H1 (cell line): ENCODE data around the gene CUBN. TPM values are rescaled to one million over a fixed set of nuclear protein-coding genes. Genes with fewer than 3 reads are reported as not detected.

Experiments used
- CTCF ChIA-PET: fragments of 300-600 bp; sonication (Branson Sonifier 250); formaldehyde crosslinking; loops from one replicate; lab custom pipeline; 2021; ENCODE audit not compliant: partially characterized antibody; lab: Charles Lee
- POLR2A ChIA-PET: fragments of 300-600 bp; sonication (Branson Sonifier 250); formaldehyde crosslinking; loops from one replicate; lab custom pipeline; 2021; ENCODE audit warnings: inconsistent platforms; ENCODE audit not compliant: partially characterized antibody; lab: Charles Lee
- DNase-seq, 2 experiments: peaks; one replicate each; pipeline versions ENCODE4 v3.0.0 to v3.0.0-alpha.2; 2010 to 2022; ENCODE audit warnings: low spot score in 2 of 2, low read depth in 1 of 2, mixed read lengths in 1 of 2
- FAIRE-seq: peaks from 2 replicates; lab custom pipeline; 2011; peaks lifted over from hg19 to GRCh38; lab: Jason Lieb, UNC
- H2AFZ ChIP-seq: 2 replicates; pipeline ENCODE4 v1.8.1; 2012; ENCODE audit warnings: low read length, inconsistent platforms
- H2AK5ac ChIP-seq: 2 replicates; pipeline ENCODE4 v1.6.1; 2013; ENCODE audit warnings: low read depth, low read length
- H2BK120ac ChIP-seq: replicated peaks from 2 replicates; pipeline ENCODE3; 2013; ENCODE audit warnings: low read depth, low read length, inconsistent platforms
- H2BK12ac ChIP-seq: 2 replicates; pipeline ENCODE4 v1.6.1; 2013; ENCODE audit warnings: low read depth, low read length
- H2BK15ac ChIP-seq: 2 replicates; pipeline ENCODE4 v1.6.1; 2013; ENCODE audit warnings: low read length
- H2BK20ac ChIP-seq: 2 replicates; pipeline ENCODE4 v1.6.1; 2013; ENCODE audit warnings: low read length
- H2BK5ac ChIP-seq: 2 replicates; pipeline ENCODE4 v1.6.1; 2013; ENCODE audit warnings: low read depth, low read length
- H3K14ac ChIP-seq: 2 replicates; pipeline ENCODE4 v1.6.1; 2013; ENCODE audit warnings: inconsistent platforms; ENCODE audit not compliant: insufficient read length
- H3K18ac ChIP-seq: 2 replicates; pipeline ENCODE4 v1.6.1; 2013; ENCODE audit warnings: low read length; ENCODE audit errors: extremely low read depth
- H3K23ac ChIP-seq: 2 replicates; pipeline ENCODE4 v1.6.1; 2013; ENCODE audit warnings: inconsistent platforms; ENCODE audit not compliant: insufficient read length
- H3K23me2 ChIP-seq: 2 replicates; pipeline ENCODE4 v1.6.1; 2013; ENCODE audit warnings: low read depth, low read length
- H3K27ac ChIP-seq: 2 replicates; pipeline ENCODE4 v1.6.1; 2011; ENCODE audit warnings: low read depth, low read length, inconsistent platforms
- H3K27me3 ChIP-seq, 4 experiments: replicated peaks in 1 of 4; 1 replicate in 1 of 4; 2 replicates in 3 of 4; pipeline versions ENCODE4 v1.6.1 to v1.8.1; 2011 to 2013; ENCODE audit warnings: low read length in 3 of 4, mild to moderate bottlenecking in 3 of 4, inconsistent platforms in 2 of 4, mixed read lengths in 2 of 4, moderate library complexity in 1 of 4; ENCODE audit not compliant: control insufficient read depth in 3 of 4, insufficient read depth in 3 of 4; ENCODE audit errors: extremely low read depth in 1 of 4
- H3K36me3 ChIP-seq, 4 experiments: 2 replicates each; pipeline versions ENCODE4 v1.6.1 to v1.8.1; 2011 to 2013; ENCODE audit warnings: mild to moderate bottlenecking in 4 of 4, low read length in 3 of 4, moderate library complexity in 2 of 4, control low read depth in 1 of 4, inconsistent platforms in 1 of 4; ENCODE audit not compliant: insufficient read depth in 4 of 4, control insufficient read depth in 2 of 4
- H3K4ac ChIP-seq: replicated peaks from 2 replicates; pipeline ENCODE3; 2013; ENCODE audit warnings: low read length, low read depth, mixed read lengths, inconsistent platforms; ENCODE audit not compliant: insufficient read length
- H3K4me1 ChIP-seq, 4 experiments: replicated peaks in 1 of 4; 1 replicate in 1 of 4; 2 replicates in 3 of 4; pipeline versions ENCODE4 v1.6.1 to v1.8.1; 2011 to 2013; ENCODE audit warnings: low read length in 3 of 4, inconsistent platforms in 2 of 4, mixed read lengths in 1 of 4; ENCODE audit not compliant: insufficient read depth in 4 of 4, control insufficient read depth in 3 of 4
- H3K4me2 ChIP-seq, 2 experiments: 2 replicates each; pipeline versions ENCODE4 v1.6.1 to v1.8.1; 2011 to 2013; ENCODE audit warnings: low read depth in 2 of 2, low read length in 2 of 2, control low read depth in 1 of 2, inconsistent platforms in 1 of 2, mild to moderate bottlenecking in 1 of 2; ENCODE audit not compliant: insufficient read depth in 1 of 2
- H3K4me3 ChIP-seq, 4 experiments: fragments of 200-600, 300-600 bp in 1 of 4; sonication (generic), shearing (Covaris generic), sonication (Bioruptor Twin) in 1 of 4; 2 replicates each; pipeline versions ENCODE4 v1.5.1 to v1.8.1; 2011 to 2016; ENCODE audit warnings: low read length in 4 of 4, low read depth in 3 of 4, control low read depth in 2 of 4, inconsistent platforms in 2 of 4, mild to moderate bottlenecking in 2 of 4, mixed read lengths in 1 of 4, moderate library complexity in 1 of 4; ENCODE audit not compliant: insufficient read depth in 2 of 4; ENCODE audit errors: extremely low read depth in 1 of 4
- H3K56ac ChIP-seq: replicated peaks from 2 replicates; pipeline ENCODE3; 2013; ENCODE audit warnings: low read depth, mild to moderate bottlenecking, mixed read lengths, low read length, inconsistent platforms; ENCODE audit not compliant: insufficient read length
- H3K79me1 ChIP-seq: 2 replicates; pipeline ENCODE4 v1.6.1; 2013; ENCODE audit warnings: low read depth, low read length, control low read depth
- H3K79me2 ChIP-seq, 2 experiments: 2 replicates each; pipeline versions ENCODE4 v1.6.1 to v1.8.1; 2012 to 2013; ENCODE audit warnings: low read length in 2 of 2, mild to moderate bottlenecking in 2 of 2, inconsistent platforms in 1 of 2; ENCODE audit not compliant: insufficient read depth in 2 of 2, control insufficient read depth in 1 of 2
- H3K9ac ChIP-seq, 4 experiments: replicated peaks in 1 of 4; 1 replicate in 1 of 4; 2 replicates in 3 of 4; pipeline versions ENCODE4 v1.6.1 to v1.8.1; 2011 to 2013; ENCODE audit warnings: low read depth in 3 of 4, low read length in 3 of 4, control low read depth in 2 of 4, mild to moderate bottlenecking in 2 of 4, moderate library complexity in 2 of 4, inconsistent platforms in 1 of 4; ENCODE audit errors: extremely low read depth in 1 of 4
- H3K9me3 ChIP-seq, 2 experiments: 2 replicates each; pipeline versions ENCODE4 v1.6.1 to v1.8.1; 2012 to 2013; ENCODE audit warnings: mild to moderate bottlenecking in 2 of 2, moderate library complexity in 2 of 2, control low read depth in 1 of 2, inconsistent platforms in 1 of 2, low read depth in 1 of 2, low read length in 1 of 2, mixed read lengths in 1 of 2; ENCODE audit not compliant: insufficient read depth in 2 of 2
- H4K20me1 ChIP-seq, 2 experiments: replicated peaks in 1 of 2; 2 replicates each; pipeline versions ENCODE3 to v1.8.1; 2011 to 2013; ENCODE audit warnings: inconsistent platforms in 2 of 2, low read length in 2 of 2, mild to moderate bottlenecking in 1 of 2; ENCODE audit not compliant: insufficient read depth in 2 of 2, control insufficient read depth in 1 of 2
- H4K5ac ChIP-seq: 2 replicates; pipeline ENCODE4 v1.6.1; 2013; ENCODE audit warnings: low read length, low read depth, mixed read lengths, inconsistent platforms; ENCODE audit not compliant: insufficient read length
- H4K8ac ChIP-seq: 2 replicates; pipeline ENCODE4 v1.8.0; 2013; ENCODE audit warnings: mild to moderate bottlenecking, moderate library complexity, low read length, inconsistent platforms; ENCODE audit not compliant: insufficient read depth; ENCODE audit errors: extremely low read depth
- H4K91ac ChIP-seq: replicated peaks from 2 replicates; pipeline ENCODE3; 2013; ENCODE audit warnings: low read length, mixed read lengths, inconsistent platforms; ENCODE audit not compliant: insufficient read length
- ASH2L ChIP-seq: fragments of 200-600, 300-600 bp; sonication (generic); IDR thresholded peaks from one replicate; pipeline ENCODE4 v1.7.1; 2017; ENCODE audit warnings: low read length
- CREB1 ChIP-seq: IDR thresholded peaks from 2 replicates; pipeline ENCODE4 v1.6.1; 2012; ENCODE audit warnings: inconsistent platforms
- EZH2 ChIP-seq: fragments of 200-600 bp; sonication (generic); IDR thresholded peaks from 2 replicates; pipeline ENCODE4 v1.7.1; 2012; ENCODE audit warnings: low read depth, mild to moderate bottlenecking, moderate library complexity, low read length, inconsistent platforms; ENCODE audit not compliant: severe bottlenecking
- FOSL1 ChIP-seq: IDR thresholded peaks from 2 replicates; pipeline ENCODE4 v1.6.1; 2011; ENCODE audit warnings: mild to moderate bottlenecking, low read depth, low read length, moderate library complexity; ENCODE audit not compliant: insufficient read depth
- GABPA ChIP-seq: IDR thresholded peaks from 2 replicates; pipeline ENCODE4 v1.6.1; 2011; ENCODE audit warnings: mild to moderate bottlenecking, low read length, moderate library complexity, borderline replicate concordance; ENCODE audit not compliant: insufficient read depth
- GTF2F1 ChIP-seq: IDR thresholded peaks from 2 replicates; pipeline ENCODE4 v1.6.1; 2012; ENCODE audit warnings: low read depth, low read length, improper control_type of control experiment, borderline replicate concordance
- KDM5A ChIP-seq: fragments of 200-600 bp; IDR thresholded peaks from 2 replicates; pipeline ENCODE4 v1.7.1; 2012; ENCODE audit warnings: mild to moderate bottlenecking, low read length, inconsistent platforms, mixed read lengths
- POU5F1 ChIP-seq: IDR thresholded peaks from 2 replicates; pipeline ENCODE4 v1.6.1; 2011; ENCODE audit warnings: low read depth, mild to moderate bottlenecking, low read length, moderate library complexity
- RXRA ChIP-seq: IDR thresholded peaks from 2 replicates; pipeline ENCODE4 v1.6.1; 2011; ENCODE audit warnings: low read depth, mild to moderate bottlenecking, low read length, moderate library complexity; ENCODE audit not compliant: insufficient read depth
- SP1 ChIP-seq: IDR thresholded peaks from 2 replicates; pipeline ENCODE4 v1.6.1; 2011; ENCODE audit warnings: low read depth, low read length
- TAF1 ChIP-seq: IDR thresholded peaks from 2 replicates; pipeline ENCODE4 v1.6.1; 2011; ENCODE audit warnings: mild to moderate bottlenecking, low read depth, low read length
- YY1 ChIP-seq: IDR thresholded peaks from 2 replicates; pipeline ENCODE4 v1.6.1; 2011; ENCODE audit warnings: low read depth, mild to moderate bottlenecking, low read length
- ZNF274 ChIP-seq: IDR thresholded peaks from 2 replicates; pipeline ENCODE4 v1.7.0; 2012; ENCODE audit warnings: low read length, borderline replicate concordance; ENCODE audit errors: extremely low read depth
- polyA plus RNA-seq, 7 experiments: library from polyadenylated mRNA; depleted of rRNA in 3 of 7; stranded (reverse) in 5 of 7; unstranded in 2 of 7; fragments of >200 nt in 5 of 7; fragments of 200-250 nt in 2 of 7; gene quantifications; 1 replicate in 5 of 7; 2 replicates in 1 of 7; 4 replicates in 1 of 7; pipeline versions ENCODE4 v1.2.1 to v1.2.3, GENCODE V29; 2011 to 2013; ENCODE audit warnings: missing spikeins in 2 of 7, mixed read lengths in 2 of 7
- total RNA-seq: library from RNA; stranded (reverse); fragmentation: NEBNext Ultra II Directional; extraction: Animal tissue kit (Norgen Biotek cat#: 25700); gene quantifications from 2 replicates; pipeline ENCODE4 v1.2.1, GENCODE V29; 2021

The CUBN gene
- total and polyA plus RNA-seq, 2 of the 8 experiments (the other 6 are each of a cell fraction or from before 2014, with no cell fraction given), result 0.04 to 0.08 TPM

DNA sequence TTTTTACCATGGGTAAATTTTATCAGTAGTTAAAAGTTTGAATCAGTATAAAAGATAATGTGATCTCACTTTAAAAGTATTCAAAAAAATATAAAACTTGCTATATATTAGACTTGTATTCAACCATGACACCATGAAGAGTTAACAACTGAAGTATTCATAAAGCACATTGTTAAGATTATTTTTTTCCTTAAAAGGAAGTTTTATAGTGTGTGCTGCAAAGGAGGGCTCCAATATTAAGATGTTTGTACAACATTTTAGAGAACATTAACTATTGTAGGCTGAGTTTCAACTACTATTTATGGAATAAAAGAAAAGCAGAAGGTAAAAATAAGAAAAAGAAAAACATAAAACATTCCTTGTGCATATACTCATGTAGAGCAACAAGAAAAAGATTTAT is 24.5 kb upstream of the CUBN start:
- Histone ChIP-seq H3K14ac (no peak overlapping the region), H3K27me3 (no peaks in the 10 kb centered on the region), H3K9ac (no peak overlapping the region), H4K8ac (no peak overlapping the region), H3K27ac (no peak overlapping the region), H4K91ac (no peak overlapping the region), H2BK15ac (no peak overlapping the region), H3K36me3 (no peaks in the 10 kb centered on the region), H2AFZ (no peak overlapping the region), H2AK5ac (no peak overlapping the region), H3K4ac (no peak overlapping the region), H4K5ac (no peak overlapping the region), H2BK20ac (no peak overlapping the region), H3K56ac (no peak overlapping the region), H3K23ac (no peak overlapping the region), H3K79me2 (no peaks in the 10 kb centered on the region), H2BK5ac (no peak overlapping the region), H3K4me3 (no peak overlapping the region), H3K4me1 (no peaks in the 10 kb centered on the region), H3K9me3 (no peaks in the 10 kb centered on the region), H3K79me1 (no peaks in the 10 kb centered on the region), H4K20me1 (no peaks in the 10 kb centered on the region), H2BK120ac (no peak overlapping the region), H3K23me2 (no peaks in the 10 kb centered on the region), H2BK12ac (no peak overlapping the region), H3K4me2 (no peak overlapping the region), H3K18ac (no peak overlapping the region)
- ChIA-PET CTCF (no interaction called here), POLR2A (no interaction called here)
- DNase-seq (no peak), FAIRE-seq (no peak)
- no peak for TF ChIP-seq GABPA
- no peak for TF ChIP-seq EZH2
- TF ChIP-seq CREB1, result no peak
- no peak for TF ChIP-seq SP1
- no peak for TF ChIP-seq ASH2L
- TF ChIP-seq GTF2F1, result no peak
- TF ChIP-seq TAF1, result no peak
- no peak for TF ChIP-seq FOSL1
- TF ChIP-seq YY1, result no peak
- TF ChIP-seq POU5F1, result no peak
- no peak for TF ChIP-seq ZNF274
- no peak for TF ChIP-seq RXRA
- TF ChIP-seq KDM5A, result no peak
